HepG2 (cell line): Measurements from ENCODE around the gene CSNK1G1. TPM values are rescaled to one million over a fixed set of nuclear protein-coding genes. Genes with fewer than 3 reads are reported as not detected.
A peak's percentile ranks its signal among the peaks of the same experiment; 100 is the strongest.

Experiments used
- ATAC-seq: fragments of 200-7000 bp; cut with Tn5 transposase; 3 replicates; pipeline ENCODE4 v1.9.1; 2020; ENCODE audit warnings: mild to moderate bottlenecking, moderate library complexity
- BruUV-seq: library from RNA; stranded (reverse); fragments of 400-500 nt; replicated peaks from 2 replicates; lab custom pipeline; 2021; lab: Mats Ljungman, UMichigan
- CTCF ChIA-PET: fragments of 300-600 bp; formaldehyde crosslinking; extraction: SDS; loops from one replicate; lab custom pipeline; 2021; ENCODE audit warnings: low total read pairs, inconsistent platforms, low intra/inter-chr PET ratio; lab: Yijun Ruan, JAX
- POLR2A ChIA-PET: fragments of 350-600 bp; sonication (Branson Sonifier 250); formaldehyde crosslinking; loops from one replicate; lab custom pipeline; 2020; ENCODE audit warnings: antibody characterized with exemption, inconsistent platforms; lab: Yijun Ruan, JAX
- DNase-seq: peaks from one replicate; pipeline ENCODE4 v3.0.0-alpha.2; 2015; ENCODE audit warnings: low spot score
- FAIRE-seq: peaks from 3 replicates; lab custom pipeline; 2011; peaks lifted over from hg19 to GRCh38; lab: Jason Lieb, UNC
- H2AFZ ChIP-seq: one replicate; pipeline ENCODE4 v1.6.1; 2011; ENCODE audit warnings: low read length, inconsistent platforms
- H3K27ac ChIP-seq: fragments of 300-600 bp; 3 replicates; pipeline ENCODE4 v1.8.0; 2011; ENCODE audit warnings: mixed run types, mild to moderate bottlenecking, mixed read lengths, low read length, inconsistent platforms; ENCODE audit not compliant: insufficient read depth; ENCODE audit errors: extremely low read length
- H3K27me3 ChIP-seq, 2 experiments: fragments of 200-600 bp in 1 of 2; 2 replicates in 1 of 2; 3 replicates in 1 of 2; pipeline versions ENCODE4 v1.6.0 to v1.8.0; 2011; ENCODE audit warnings: low read length in 2 of 2, mild to moderate bottlenecking in 2 of 2, moderate library complexity in 2 of 2, inconsistent platforms in 1 of 2; ENCODE audit not compliant: insufficient read depth in 2 of 2, control insufficient read depth in 1 of 2
- H3K36me3 ChIP-seq, 2 experiments: fragments of 200-600 bp in 1 of 2; replicated peaks in 1 of 2; 2 replicates in 1 of 2; 3 replicates in 1 of 2; pipeline versions ENCODE4 v1.5.1 to v1.8.0; 2011; ENCODE audit warnings: low read length in 2 of 2, inconsistent platforms in 1 of 2; ENCODE audit not compliant: insufficient read depth in 2 of 2, control insufficient read depth in 1 of 2
- H3K4me1 ChIP-seq: 2 replicates; pipeline ENCODE4 v1.5.1; 2012; ENCODE audit warnings: low read length, inconsistent platforms; ENCODE audit not compliant: insufficient read depth
- H3K4me2 ChIP-seq: 2 replicates; pipeline ENCODE4 v1.6.0; 2011; ENCODE audit warnings: low read depth, low read length, inconsistent platforms
- H3K4me3 ChIP-seq, 3 experiments: fragments of 200-600 bp in 1 of 3; sonication (generic), shearing (Covaris generic) in 1 of 3; replicated peaks in 1 of 3; 2 replicates each; pipeline ENCODE4 v1.5.1; 2011 to 2016; ENCODE audit warnings: low read length in 3 of 3, inconsistent platforms in 2 of 3, low read depth in 2 of 3, mild to moderate bottlenecking in 2 of 3, control low read depth in 1 of 3, mixed read lengths in 1 of 3; ENCODE audit not compliant: insufficient read depth in 1 of 3
- H3K79me2 ChIP-seq: one replicate; pipeline ENCODE4 v1.6.1; 2011; ENCODE audit warnings: low read length, inconsistent platforms; ENCODE audit not compliant: insufficient read depth
- H3K9ac ChIP-seq: 2 replicates; pipeline ENCODE4 v1.6.0; 2011; ENCODE audit warnings: mild to moderate bottlenecking, low read depth, low read length, inconsistent platforms; ENCODE audit not compliant: insufficient read depth
- H3K9me3 ChIP-seq: 2 replicates; pipeline ENCODE4 v1.5.1; 2012; ENCODE audit warnings: mild to moderate bottlenecking, low read length
- H4K20me1 ChIP-seq: 2 replicates; pipeline ENCODE4 v1.6.0; 2011; ENCODE audit warnings: inconsistent platforms, mild to moderate bottlenecking, low read length, moderate library complexity; ENCODE audit not compliant: insufficient read depth
- CTCF ChIP-seq: sonication (generic); formaldehyde crosslinking; IDR thresholded peaks from 2 replicates; pipeline ENCODE4 v1.5.0; 2020; ENCODE audit warnings: mild to moderate bottlenecking, missing genetic modification reagents, moderate library complexity
- HMGXB4 ChIP-seq, 2 experiments: sonication (generic) in 1 of 2; formaldehyde crosslinking in 1 of 2; IDR thresholded peaks; 2 replicates each; pipeline versions ENCODE4 v1.4.0 to v1.6.1; 2018 to 2020; ENCODE audit warnings: missing genetic modification reagents in 2 of 2, borderline replicate concordance in 1 of 2, low read depth in 1 of 2, mild to moderate bottlenecking in 1 of 2, missing biosample characterization in 1 of 2
- HOXA5 ChIP-seq: sonication (generic); formaldehyde crosslinking; IDR thresholded peaks from 2 replicates; pipeline ENCODE4 v1.4.0; 2020; ENCODE audit warnings: missing genetic modification reagents
- RAD21 ChIP-seq: fragments of 450-650 bp; formaldehyde crosslinking; IDR thresholded peaks from 2 replicates; pipeline ENCODE4 v1.5.0; 2020; ENCODE audit warnings: mild to moderate bottlenecking
- STAG1 ChIP-seq: sonication (generic); formaldehyde crosslinking; IDR thresholded peaks from 2 replicates; pipeline ENCODE4 v1.4.0; 2020; ENCODE audit warnings: missing genetic modification reagents
- ZNF160 ChIP-seq: sonication (generic); formaldehyde crosslinking; IDR thresholded peaks from 2 replicates; pipeline ENCODE4 v1.8.0; 2022; ENCODE audit warnings: mild to moderate bottlenecking, inconsistent platforms, missing genetic modification reagents
- ZNF414 ChIP-seq: sonication (generic); formaldehyde crosslinking; IDR thresholded peaks from 2 replicates; pipeline ENCODE4 v1.5.0; 2020; ENCODE audit warnings: missing genetic modification reagents
- ZNF703 ChIP-seq: sonication (generic); formaldehyde crosslinking; IDR thresholded peaks from 2 replicates; pipeline ENCODE4 v1.5.1; 2020; ENCODE audit warnings: missing genetic modification reagents, mild to moderate bottlenecking, moderate library complexity, borderline replicate concordance
- WGBS: methylation state at CpG from one replicate; pipeline ENCODE4 v1.1.6; 2017; ENCODE audit warnings: low lambda C conversion rate; 5-methylcytosine and 5-hydroxymethylcytosine counted together
- in situ Hi-C: cut with HindIII; loops from 2 replicates; pipeline ENCODE4 v1.10.0; 2017; ENCODE audit warnings: low pct_unique_long_range_greater_than_20kb; ENCODE audit not compliant: extremely low pct_ligation_motif_present
- intact Hi-C: fragments of 100-400 bp; cut with micrococcal nuclease; formaldehyde crosslinking; loops from one replicate; pipeline ENCODE4 v1.10.0; 2022; ENCODE audit not compliant: unreplicated experiment
- polyA plus RNA-seq, 8 experiments: library from polyadenylated mRNA; depleted of rRNA in 3 of 8; stranded (reverse) in 7 of 8; unstranded in 1 of 8; fragments of >200 nt; fragmentation: Illumina TruSeq in 4 of 8; extraction: Trizol in 4 of 8; gene quantifications; 2 replicates each; pipeline versions ENCODE4 v1.2.1 to v1.2.3, GENCODE V29; 2011 to 2016; ENCODE audit warnings: low read depth in 4 of 8, missing spikeins in 1 of 8, mixed read lengths in 1 of 8; ENCODE audit not compliant: insufficient read depth in 1 of 8
- total RNA-seq, 5 experiments: library from RNA; depleted of rRNA; stranded (reverse); fragments of >200 nt; fragmentation: Illumina TruSeq; extraction: Trizol; gene quantifications; 2 replicates each; pipeline ENCODE4 v1.2.3, GENCODE V29; 2016; ENCODE audit warnings: low read depth in 1 of 5
- TF ChIP-seq, protein P1 (sequence below): sonication (generic); formaldehyde crosslinking; conservative IDR thresholded peaks from 2 replicates; pipeline ENCODE4 v1.4.0; 2020; ENCODE audit warnings: missing genetic modification reagents
- TF ChIP-seq, protein P2 (sequence below): IDR thresholded peaks from 2 replicates; pipeline ENCODE4 v1.6.1; 2016; ENCODE audit warnings: low read depth, borderline replicate concordance

The CSNK1G1 gene
- total and polyA plus RNA-seq, 2 of the 13 experiments (the other 11 are each of a cell fraction or from before 2014, with no cell fraction given) = 8.5 to 12.6 TPM

GRCh38 chr15:64209680-64210334 lies 146.2 kb downstream of the CSNK1G1 start:
- H3K27ac ChIP-seq = no peak overlapping the region
- in situ Hi-C loops = loop anchor here (5.0 to 25.0 kb wide), 2 partner anchors 147 to 477 kb away; partner anchors contain the start of gene CSNK1G1
- DNase-seq = peak; percentile 32

More at GRCh38 chr15:64209680-64210334, 146.2 kb downstream of the CSNK1G1 start:
- Histone ChIP-seq H3K79me2 (no peaks in the 10 kb centered on the region), H3K9me3 (no peaks in the 10 kb centered on the region), H3K4me3 (no peak overlapping the region), H3K9ac (no peak overlapping the region), H3K4me1 (no peaks in the 10 kb centered on the region), H4K20me1 (no peaks in the 10 kb centered on the region), H2AFZ (no peak overlapping the region), H3K27me3 (no peaks in the 10 kb centered on the region), H3K36me3 (peaks cover 0 to 6% of the 10 kb centered on the region in 2 experiments; a peak in 3 of 5 replicates), H3K4me2 (no peak overlapping the region)
- WGBS = 35% methylated on average over 3 of the region's 3 CpGs
- ChIA-PET POLR2A (interaction anchor here (0.5 kb wide), 1 partner anchor 26 kb away, joined by 3 read pairs; no protein-coding TSS in a partner anchor), CTCF (interaction anchor here (1.3 to 1.6 kb wide), 2 partner anchors 147 to 471 kb away, joined by 4 to 7 read pairs; partner anchors contain the start of gene CSNK1G1)
- BruUV-seq = no TSS peak
- FAIRE-seq = peak; percentile 34
- no peak for ATAC-seq
- intact Hi-C loops = loop anchor here (1.0 to 10.0 kb wide), 2 partner anchors 146 to 445 kb away; partner anchors contain the start of gene CSNK1G1
- TF ChIP-seq CTCF (CRISPR knock-in tag) (peak; percentile 38), HMGXB4 (CRISPR knock-in tag; IDR thresholded peaks at IDR 0.05; ENCODE audit: borderline replicate concordance in 1 of 2, low read depth in 1 of 2) (no peak), STAG1 (CRISPR knock-in tag) (peak; percentile 73), HOXA5 (CRISPR knock-in tag) (no peak), ZNF414 (CRISPR knock-in tag) (no peak), ZNF703 (CRISPR knock-in tag) (no peak), RAD21 (CRISPR knock-in tag) (peak; percentile 51; the same call in 1 of the 2 replicates), ZNF160 (CRISPR knock-in tag) (no peak)
- TF ChIP-seq, protein P1, sequence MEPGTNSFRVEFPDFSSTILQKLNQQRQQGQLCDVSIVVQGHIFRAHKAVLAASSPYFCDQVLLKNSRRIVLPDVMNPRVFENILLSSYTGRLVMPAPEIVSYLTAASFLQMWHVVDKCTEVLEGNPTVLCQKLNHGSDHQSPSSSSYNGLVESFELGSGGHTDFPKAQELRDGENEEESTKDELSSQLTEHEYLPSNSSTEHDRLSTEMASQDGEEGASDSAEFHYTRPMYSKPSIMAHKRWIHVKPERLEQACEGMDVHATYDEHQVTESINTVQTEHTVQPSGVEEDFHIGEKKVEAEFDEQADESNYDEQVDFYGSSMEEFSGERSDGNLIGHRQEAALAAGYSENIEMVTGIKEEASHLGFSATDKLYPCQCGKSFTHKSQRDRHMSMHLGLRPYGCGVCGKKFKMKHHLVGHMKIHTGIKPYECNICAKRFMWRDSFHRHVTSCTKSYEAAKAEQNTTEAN (CRISPR knock-in tag) = no peak
- TF ChIP-seq, protein P2, sequence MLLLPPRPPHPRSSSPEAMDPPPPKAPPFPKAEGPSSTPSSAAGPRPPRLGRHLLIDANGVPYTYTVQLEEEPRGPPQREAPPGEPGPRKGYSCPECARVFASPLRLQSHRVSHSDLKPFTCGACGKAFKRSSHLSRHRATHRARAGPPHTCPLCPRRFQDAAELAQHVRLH (CRISPR knock-in tag) = no peak
